K562 (cell line): ENCODE results near the gene PAFAH1B2.

Experiments used
- CBX5 ChIP-seq: IDR thresholded peaks from 2 replicates; pipeline ENCODE4 v1.6.1; 2014; ENCODE audit warnings: low read depth, borderline replicate concordance
- CXXC5 ChIP-seq: fragments of 250-450 bp; sonication (Bioruptor Pico); IDR thresholded peaks from 2 replicates; pipeline ENCODE4 v1.8.0; 2022; ENCODE audit warnings: inconsistent platforms, mild to moderate bottlenecking, moderate library complexity
- KAT7 ChIP-seq: sonication (generic); formaldehyde crosslinking; IDR thresholded peaks from 2 replicates; pipeline ENCODE4 v1.8.0; 2022; ENCODE audit warnings: missing genetic modification reagents, mild to moderate bottlenecking, borderline replicate concordance
- LEF1 ChIP-seq: fragments of 450-650 bp; IDR thresholded peaks from 2 replicates; pipeline ENCODE4 v1.6.1; 2016; ENCODE audit warnings: mild to moderate bottlenecking
- STAT5B ChIP-seq: fragments of 250-450 bp; sonication (Bioruptor Pico); IDR thresholded peaks from 2 replicates; pipeline ENCODE4 v1.8.0; 2021; ENCODE audit warnings: mild to moderate bottlenecking, inconsistent platforms
- TEAD4 ChIP-seq, 2 experiments: sonication (generic) in 1 of 2; formaldehyde crosslinking in 1 of 2; IDR thresholded peaks; 2 replicates each; pipeline versions ENCODE4 v1.6.1 to v1.8.0; 2012 to 2022; ENCODE audit warnings: borderline replicate concordance in 1 of 2, inconsistent platforms in 1 of 2, low read length in 1 of 2, mild to moderate bottlenecking in 1 of 2, missing genetic modification reagents in 1 of 2
- TF ChIP-seq, protein P1 (sequence below): sonication (generic); formaldehyde crosslinking; IDR thresholded peaks from 2 replicates; pipeline ENCODE4 v1.9.0; 2022; ENCODE audit warnings: mild to moderate bottlenecking, missing genetic modification reagents

DNA sequence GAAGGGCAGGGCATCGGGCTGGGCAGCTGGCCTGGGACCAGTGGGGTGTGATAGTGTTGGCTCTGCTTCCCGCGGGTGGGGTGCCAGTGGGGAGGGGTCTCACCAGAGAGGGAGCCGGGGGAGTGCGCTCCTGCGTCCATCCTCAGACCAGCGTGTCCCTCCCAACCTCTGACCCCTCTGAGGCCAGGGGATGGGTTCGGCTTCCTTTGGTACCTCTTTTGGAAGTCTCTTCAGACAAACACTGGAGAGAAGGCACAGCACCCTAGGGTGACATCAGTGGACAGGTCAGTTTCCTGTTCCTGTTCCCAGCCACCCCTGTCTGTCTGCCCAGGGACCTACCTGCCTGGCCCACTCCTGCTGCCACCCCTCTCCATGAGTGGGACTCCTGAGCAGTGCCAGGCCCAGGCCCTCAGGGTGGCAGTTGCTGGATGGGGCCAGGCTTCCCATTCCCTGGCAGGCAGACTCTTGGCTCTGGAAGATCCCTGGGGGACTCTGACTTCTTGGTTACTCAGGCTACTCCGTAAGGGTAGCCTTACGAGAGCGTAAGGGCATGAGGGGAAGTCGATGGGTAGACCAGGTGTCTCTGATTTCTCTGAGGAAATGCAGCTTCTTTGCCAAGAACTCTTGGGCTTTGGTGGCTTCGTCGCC is 57.7 kb downstream of the PAFAH1B2 start:
- TF ChIP-seq LEF1 (no peak), KAT7 (no peak), CBX5 (no peak), TEAD4 (IDR thresholded peaks at IDR 0.05; ENCODE audit: low read length) (no peak), TEAD4 (CRISPR knock-in tag; IDR thresholded peaks at IDR 0.05; ENCODE audit: borderline replicate concordance) (no peak), STAT5B (no peak), CXXC5 (CRISPR knock-in tag) (no peak)
- TF ChIP-seq, protein P1, sequence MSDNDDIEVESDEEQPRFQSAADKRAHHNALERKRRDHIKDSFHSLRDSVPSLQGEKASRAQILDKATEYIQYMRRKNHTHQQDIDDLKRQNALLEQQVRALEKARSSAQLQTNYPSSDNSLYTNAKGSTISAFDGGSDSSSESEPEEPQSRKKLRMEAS (CRISPR knock-in tag) = no peak
